K562 (cell line): ENCODE data around the gene PLA2G2C. TPM values are rescaled to one million over a fixed set of nuclear protein-coding genes. Genes with fewer than 3 reads are reported as not detected.
A peak's percentile ranks its signal among the peaks of the same experiment; 100 is the strongest.

Experiments used
- ATF3 ChIP-seq, 2 experiments: fragments of 450-650 bp in 1 of 2; sonication (generic) in 1 of 2; formaldehyde crosslinking in 1 of 2; IDR thresholded peaks in 1 of 2; conservative IDR thresholded peaks in 1 of 2; 2 replicates each; pipeline versions ENCODE4 v1.6.1 to v1.8.1; 2016 to 2023; ENCODE audit warnings: mild to moderate bottlenecking in 2 of 2, moderate library complexity in 2 of 2, inconsistent platforms in 1 of 2, missing genetic modification reagents in 1 of 2
- CTCF ChIP-seq, 3 experiments: IDR thresholded peaks in 2 of 3; conservative IDR thresholded peaks in 1 of 3; 2 replicates each; pipeline ENCODE4 v1.5.1; 2011 to 2012; ENCODE audit warnings: low read length in 3 of 3, mild to moderate bottlenecking in 3 of 3, control low read depth in 2 of 3, improper control_type of control experiment in 1 of 3, inconsistent platforms in 1 of 3, low read depth in 1 of 3, mixed read lengths in 1 of 3, moderate library complexity in 1 of 3; ENCODE audit not compliant: insufficient read depth in 2 of 3
- DPF2 ChIP-seq: fragments of 450-650 bp; IDR thresholded peaks from 2 replicates; pipeline ENCODE4 v1.6.1; 2016
- ELF4 ChIP-seq: fragments of 450-650 bp; formaldehyde crosslinking; IDR thresholded peaks from 2 replicates; pipeline ENCODE4 v1.4.0; 2022; ENCODE audit warnings: missing genetic modification characterization
- FOXM1 ChIP-seq, 2 experiments: fragments of 450-650 bp in 1 of 2; sonication (generic) in 1 of 2; formaldehyde crosslinking in 1 of 2; IDR thresholded peaks; 2 replicates each; pipeline versions ENCODE4 v1.6.1 to v1.9.0; 2017 to 2022; ENCODE audit warnings: low read depth in 2 of 2, mild to moderate bottlenecking in 2 of 2, missing genetic modification reagents in 1 of 2, moderate library complexity in 1 of 2
- GATAD2B ChIP-seq: fragments of 450-650 bp; IDR thresholded peaks from 2 replicates; pipeline ENCODE4 v1.6.1; 2017; ENCODE audit warnings: mild to moderate bottlenecking, borderline replicate concordance
- HBP1 ChIP-seq: fragments of 450-650 bp; formaldehyde crosslinking; IDR thresholded peaks from 2 replicates; pipeline ENCODE4 v1.4.0; 2022; ENCODE audit warnings: missing genetic modification characterization
- LCOR ChIP-seq: sonication (generic); formaldehyde crosslinking; IDR thresholded peaks from 2 replicates; pipeline ENCODE4 v1.8.0; 2022; ENCODE audit warnings: mild to moderate bottlenecking, missing genetic modification reagents
- MIER1 ChIP-seq: fragments of 450-650 bp; IDR thresholded peaks from 2 replicates; pipeline ENCODE4 v1.6.1; 2016; ENCODE audit warnings: antibody characterized with exemption, mild to moderate bottlenecking, low read depth
- NFIX ChIP-seq: fragments of 250-450 bp; sonication (Bioruptor Pico); IDR thresholded peaks from 2 replicates; pipeline ENCODE4 v1.4.0; 2020; ENCODE audit warnings: low read depth, mild to moderate bottlenecking, moderate library complexity
- PCBP2 ChIP-seq: fragments of 200-400 bp; formaldehyde crosslinking; IDR thresholded peaks from 2 replicates; pipeline ENCODE4 v1.6.1; 2018; ENCODE audit warnings: low read length, low read depth, mild to moderate bottlenecking, moderate library complexity; ENCODE audit not compliant: poor library complexity, severe bottlenecking
- POLR2AphosphoS2 ChIP-seq: IDR thresholded peaks from 2 replicates; pipeline ENCODE4 v1.6.1; 2012; ENCODE audit warnings: low read length, improper control_type of control experiment
- PRMT5 ChIP-seq: sonication (generic); formaldehyde crosslinking; IDR thresholded peaks from 2 replicates; pipeline ENCODE4 v1.5.0; 2020; ENCODE audit warnings: missing genetic modification reagents
- RNF2 ChIP-seq: sonication (generic); IDR thresholded peaks from 2 replicates; pipeline ENCODE4 v1.6.1; 2016
- SIX5 ChIP-seq, 2 experiments: IDR thresholded peaks; 2 replicates each; pipeline ENCODE4 v1.6.1; 2011; ENCODE audit warnings: low read length in 2 of 2, borderline replicate concordance in 1 of 2, low read depth in 1 of 2, mild to moderate bottlenecking in 1 of 2, moderate library complexity in 1 of 2; ENCODE audit not compliant: insufficient read depth in 1 of 2
- TARDBP ChIP-seq: fragments of 450-650 bp; IDR thresholded peaks from 2 replicates; pipeline ENCODE4 v1.6.1; 2016
- TBL1XR1 ChIP-seq, 2 experiments: IDR thresholded peaks; 2 replicates each; pipeline ENCODE4 v1.6.1; 2012; ENCODE audit warnings: improper control_type of control experiment in 2 of 2, low read length in 2 of 2, mild to moderate bottlenecking in 1 of 2
- TCF3 ChIP-seq: sonication (generic); formaldehyde crosslinking; IDR thresholded peaks from 2 replicates; pipeline ENCODE4 v1.4.0; 2020; ENCODE audit warnings: mild to moderate bottlenecking, missing genetic modification reagents
- THRB ChIP-seq: fragments of 450-650 bp; formaldehyde crosslinking; conservative IDR thresholded peaks from 2 replicates; pipeline ENCODE4 v1.4.0; 2022; ENCODE audit warnings: mild to moderate bottlenecking, missing genetic modification characterization
- ZNF740 ChIP-seq, 3 experiments: fragments of 200-800 bp in 1 of 3; sonication (Bioruptor generic) in 1 of 3; sonication (generic) in 1 of 3; formaldehyde crosslinking in 1 of 3; IDR thresholded peaks; 2 replicates each; pipeline versions ENCODE4 v1.6.1 to v1.8.0; 2016 to 2022; ENCODE audit warnings: mild to moderate bottlenecking in 2 of 3, missing compliant biosample characterization in 2 of 3, missing genetic modification characterization in 2 of 3, missing genetic modification reagents in 1 of 3
- ZNF76 ChIP-seq: fragments of 250-450 bp; sonication (Bioruptor Pico); IDR thresholded peaks from 2 replicates; pipeline ENCODE4 v1.4.0; 2020; ENCODE audit warnings: mild to moderate bottlenecking, moderate library complexity, borderline replicate concordance
- polyA plus RNA-seq, 8 experiments: library from polyadenylated mRNA; depleted of rRNA in 4 of 8; stranded (reverse) in 5 of 8; unstranded in 3 of 8; fragments of >200 nt; fragmentation: Nextera tagmentation in 2 of 8; fragmentation: Illumina TruSeq in 1 of 8; extraction: Ambion mirVana in 2 of 8; extraction: Trizol in 1 of 8; gene quantifications; 2 replicates each; pipeline versions ENCODE4 v1.2.1 to v1.2.3, GENCODE V29; 2011 to 2014; ENCODE audit warnings: inconsistent platforms in 1 of 8, missing spikeins in 1 of 8
- total RNA-seq, 7 experiments: library from RNA; depleted of rRNA in 6 of 7; stranded (reverse); fragments of >200 nt in 6 of 7; fragmentation: Illumina TruSeq in 2 of 7; extraction: Trizol in 2 of 7; gene quantifications; 2 replicates each; pipeline versions ENCODE4 v1.2.1 to v1.2.3, GENCODE V29; 2011 to 2021; ENCODE audit warnings: low replicate concordance in 1 of 7

Gene PLA2G2C
- total and polyA plus RNA-seq, 9 of the 15 experiments (the other 6 are each of a cell fraction or from before 2014, with no cell fraction given), result 0.14 to 0.49 (median 0.21) TPM

- TF ChIP-seq GATAD2B (no peak), PCBP2 (no peak), ZNF76 (CRISPR knock-in tag) (no peak), ZNF740 (CRISPR knock-in tag; IDR thresholded peaks at IDR 0.05) (peak; percentile 58; the same call in 1 of the 2 replicates), ZNF740 (tag; IDR thresholded peaks at IDR 0.05) (no peak), SIX5 (IDR thresholded peaks at IDR 0.05; ENCODE audit: borderline replicate concordance in 1 of 2, insufficient read depth in 1 of 2, low read depth in 1 of 2, low read length in 2 of 2) (no peak), DPF2 (peak; percentile 53; the same call in 1 of the 2 replicates), RNF2 (peak; percentile 46; the same call in 1 of the 2 replicates), HBP1 (CRISPR knock-in tag) (peak; percentile 83), ELF4 (0 out of 2 replicates have a peak, but pooled peaks have one; percentile 8), MIER1 (0 out of 2 replicates have a peak, but pooled peaks have one; percentile 61), POLR2AphosphoS2 (0 out of 2 replicates have a peak, but pooled peaks have one; percentile 34), THRB (0 out of 2 replicates have a peak, but pooled peaks have one; percentile 44), TCF3 (CRISPR knock-in tag) (peak; percentile 81), FOXM1 (IDR thresholded peaks at IDR 0.05; ENCODE audit: low read depth) (0 out of 2 replicates have a peak, but pooled peaks have one; percentile 6), FOXM1 (CRISPR knock-in tag; IDR thresholded peaks at IDR 0.05; ENCODE audit: low read depth) (no peak), ATF3 (IDR thresholded peaks at IDR 0.05) (no peak), ATF3 (CRISPR knock-in tag; conservative IDR thresholded peaks at IDR 0.05) (no peak), CTCF (IDR thresholded peaks at IDR 0.05 in 2 of 3, conservative IDR thresholded peaks at IDR 0.05 in 1 of 3; ENCODE audit: insufficient read depth in 2 of 3, low read depth in 1 of 3, low read length in 3 of 3) (0 out of 6 replicates have a peak, but pooled peaks of 1 of the 3 experiments have one; percentile 1), NFIX (no peak), PRMT5 (CRISPR knock-in tag) (no peak), LCOR (CRISPR knock-in tag) (no peak), TARDBP (no peak), TBL1XR1 (IDR thresholded peaks at IDR 0.05; ENCODE audit: low read length in 2 of 2) (no peak)
These were observed 11.0 kb upstream of the PLA2G2C start (continued) for GRCh38 chr1:20197329-20197791.
